Stimulated activated memory B cell treated with anti-CD40 and anti-IgM and Interleukin-4, amounts not matched to agents 10 μg/mL and 1 μg/mL and 100 μg/mL, for 72 hours (primary cell): Measurements from ENCODE around the gene TNS2.
"Not testable (repeated sequence)": the region's sequence is repeated elsewhere in the genome, so short reads cannot be mapped to it uniquely, and the experiment has no call there.

Experiments used
- ATAC-seq: fragments of 150-1000 bp; cut with Tn5 transposase; 2 replicates; pipeline ENCODE4 v1.10.0; 2021
- H3K27ac Mint-ChIP-seq: one replicate; pipeline ENCODE4 v1.8.0; 2022; ENCODE audit warnings: mild to moderate bottlenecking, mixed read lengths
- H3K27me3 Mint-ChIP-seq: one replicate; pipeline ENCODE4 v1.8.0; 2022; ENCODE audit warnings: mixed read lengths
- H3K36me3 Mint-ChIP-seq: one replicate; pipeline ENCODE4 v1.8.0; 2022; ENCODE audit warnings: mixed read lengths
- H3K4me1 Mint-ChIP-seq: one replicate; pipeline ENCODE4 v1.8.0; 2022; ENCODE audit warnings: mixed read lengths
- H3K4me3 Mint-ChIP-seq: one replicate; pipeline ENCODE4 v1.8.0; 2022; ENCODE audit warnings: mild to moderate bottlenecking, moderate library complexity, mixed read lengths
- H3K9me3 Mint-ChIP-seq: one replicate; pipeline ENCODE4 v1.8.0; 2022; ENCODE audit warnings: mixed read lengths

TNS2 gene

GRCh38 chr12:53086361-53086760, 36.5 kb downstream of the TNS2 start:
- H3K9me3 Mint-ChIP-seq: no peaks in the 10 kb centered on the region
- H3K27ac Mint-ChIP-seq: no peak overlapping the region
- H3K4me3 Mint-ChIP-seq: no peak overlapping the region
- H3K36me3 Mint-ChIP-seq: no peaks in the 10 kb centered on the region
- no peaks in the 10 kb centered on the region for H3K4me1 Mint-ChIP-seq
- peaks cover 31% of the 10 kb centered on the region for H3K27me3 Mint-ChIP-seq
- no peak for ATAC-seq

- Mint-ChIP-seq H3K9me3 (no peaks in the 10 kb centered on the region), H3K27ac (no peak overlapping the region), H3K4me3 (no peak overlapping the region)
These were observed 40.2 kb downstream of the TNS2 start for GRCh38 chr12:53090105-53090504.

DNA sequence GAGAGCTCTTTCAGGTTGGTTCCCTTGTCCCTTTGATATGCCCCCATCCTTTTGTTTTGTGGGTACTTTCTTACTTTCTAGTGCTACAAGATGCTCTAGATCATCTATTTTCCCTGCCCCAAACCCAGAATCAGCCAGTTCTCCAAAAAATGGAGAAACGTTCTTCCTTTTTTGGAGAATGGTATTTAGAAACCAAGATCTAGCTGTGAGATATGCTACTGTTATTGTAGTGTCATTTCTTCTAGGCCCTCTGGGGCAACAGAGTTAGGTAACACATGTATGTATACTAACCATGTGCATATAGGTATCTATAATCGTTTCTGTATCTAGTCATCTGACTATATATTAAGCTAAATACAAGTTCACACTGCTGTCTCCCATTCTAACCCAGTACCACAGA, 40.7 kb downstream of the TNS2 start:
- Mint-ChIP-seq H3K4me1 (no peaks in the 10 kb centered on the region), H3K36me3 (no peaks in the 10 kb centered on the region), H3K9me3 (no peaks in the 10 kb centered on the region), H3K27ac (no peak overlapping the region), H3K4me3 (no peak overlapping the region), H3K27me3 (peaks cover 35% of the 10 kb centered on the region)
- ATAC-seq: no peak

More at GRCh38 chr12:53090105-53090504, 40.2 kb downstream of the TNS2 start:
- Mint-ChIP-seq H3K4me1 (no peaks in the 10 kb centered on the region), H3K27me3 (peaks cover 38% of the 10 kb centered on the region), H3K36me3 (no peaks in the 10 kb centered on the region)
- no peak for ATAC-seq

GRCh38 chr12:53091756-53092155, 41.9 kb downstream of the TNS2 start:
- peaks cover under 1% of the 10 kb centered on the region for H3K4me1 Mint-ChIP-seq
- H3K4me3 Mint-ChIP-seq: no peak overlapping the region
- H3K27me3 Mint-ChIP-seq: peaks cover 34% of the 10 kb centered on the region
- H3K36me3 Mint-ChIP-seq: no peaks in the 10 kb centered on the region
- no peak overlapping the region for H3K27ac Mint-ChIP-seq
- ATAC-seq: no peak
- no peaks in the 10 kb centered on the region for H3K9me3 Mint-ChIP-seq

DNA sequence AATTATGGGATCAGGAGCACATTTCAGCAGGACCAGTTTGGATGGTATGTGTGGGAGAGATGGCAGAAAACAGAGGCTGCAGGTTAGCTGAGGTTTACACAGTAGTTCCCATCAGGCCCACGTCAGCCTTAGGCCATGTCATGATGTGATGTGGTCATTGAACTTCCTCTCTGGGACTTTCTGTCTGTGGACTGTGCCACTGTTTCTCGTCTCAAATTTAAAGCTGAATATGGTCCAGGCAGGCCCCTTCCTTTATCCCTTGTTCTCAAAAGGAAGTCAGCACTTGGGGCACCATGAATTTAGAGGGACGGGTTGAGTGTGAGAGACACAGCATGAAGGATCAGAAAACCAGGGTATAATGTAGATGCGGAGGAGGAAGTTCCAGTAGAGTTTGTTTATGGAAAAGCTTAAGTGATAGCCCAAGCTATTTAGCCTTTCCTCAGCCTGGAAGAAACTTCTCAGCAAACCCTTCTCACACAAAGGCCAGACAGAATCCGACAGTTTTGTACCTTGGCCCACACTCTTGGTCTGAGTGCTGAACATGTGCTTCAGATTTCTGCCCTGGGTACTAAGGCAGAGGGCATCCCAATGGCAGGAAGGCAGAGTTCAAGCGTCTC, 44.0 kb downstream of the TNS2 start:
- peaks cover 35% of the 10 kb centered on the region for H3K27me3 Mint-ChIP-seq
- peak; percentile 45 for ATAC-seq
- H3K4me3 Mint-ChIP-seq: no peak overlapping the region
- no peaks in the 10 kb centered on the region for H3K9me3 Mint-ChIP-seq
- H3K4me1 Mint-ChIP-seq: peaks cover 21% of the 10 kb centered on the region
- H3K27ac Mint-ChIP-seq: no peak overlapping the region
- no peaks in the 10 kb centered on the region for H3K36me3 Mint-ChIP-seq

- no peaks in the 10 kb centered on the region for H3K9me3 Mint-ChIP-seq
- H3K4me1 Mint-ChIP-seq: peaks cover 26% of the 10 kb centered on the region
- no peak for ATAC-seq
- peaks cover 35% of the 10 kb centered on the region for H3K27me3 Mint-ChIP-seq
- H3K4me3 Mint-ChIP-seq: no peak overlapping the region
- H3K27ac Mint-ChIP-seq: no peak overlapping the region
- H3K36me3 Mint-ChIP-seq: no peaks in the 10 kb centered on the region
These were observed 44.5 kb downstream of the TNS2 start for GRCh38 chr12:53094394-53094787.

GRCh38 chr12:53094796-53095595, 45.1 kb downstream of the TNS2 start:
- H3K36me3 Mint-ChIP-seq, H3K4me3 Mint-ChIP-seq, H3K27ac Mint-ChIP-seq, ATAC-seq, H3K9me3 Mint-ChIP-seq: not testable (repeated sequence)
- H3K27me3 Mint-ChIP-seq: peaks cover 35% of the 10 kb centered on the region
- peaks cover 27% of the 10 kb centered on the region for H3K4me1 Mint-ChIP-seq

GRCh38 chr12:53095596-53095895, 45.7 kb downstream of the TNS2 start:
- H3K4me3 Mint-ChIP-seq, H3K27ac Mint-ChIP-seq, H3K36me3 Mint-ChIP-seq, H3K9me3 Mint-ChIP-seq, ATAC-seq: not testable (repeated sequence)
- peaks cover 27% of the 10 kb centered on the region for H3K4me1 Mint-ChIP-seq
- H3K27me3 Mint-ChIP-seq: peaks cover 30% of the 10 kb centered on the region

DNA sequence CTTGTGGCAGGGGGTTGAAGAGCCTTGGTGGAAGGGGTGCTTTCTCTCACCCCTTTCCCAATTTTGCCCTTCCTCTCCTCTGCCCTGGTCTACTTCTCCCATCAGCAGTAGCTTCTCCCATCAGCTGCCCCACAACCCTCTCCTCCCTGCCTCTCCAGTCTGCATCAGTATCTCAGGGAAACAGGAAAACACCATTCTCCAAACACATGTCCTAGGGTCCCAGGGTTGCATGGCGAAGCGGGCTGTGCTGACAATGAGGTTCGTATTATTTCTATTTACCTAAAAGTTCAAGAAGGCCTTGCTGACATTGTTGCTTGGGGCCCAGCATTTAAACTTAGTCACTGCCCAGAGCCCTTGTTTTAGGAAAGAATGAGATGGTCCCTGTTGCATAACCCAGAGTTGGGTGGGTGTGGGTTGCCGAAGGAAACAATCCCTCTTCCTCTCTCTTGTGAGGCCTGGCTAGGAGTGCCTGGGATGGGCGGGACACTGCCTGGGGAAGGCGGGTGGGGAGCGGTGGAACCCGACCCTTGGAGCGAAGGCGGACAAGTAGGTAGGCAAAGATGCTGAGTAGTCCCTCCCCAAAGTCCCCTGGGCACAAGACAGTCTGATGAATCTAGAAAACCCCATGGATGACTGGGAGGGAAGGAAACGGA, 46.4 kb downstream of the TNS2 start:
- Mint-ChIP-seq H3K27me3 (peaks cover 24% of the 10 kb centered on the region), H3K9me3 (no peaks in the 10 kb centered on the region), H3K4me3 (no peak overlapping the region), H3K36me3 (no peaks in the 10 kb centered on the region), H3K4me1 (peaks cover 27% of the 10 kb centered on the region), H3K27ac (no peak overlapping the region)
- ATAC-seq: no peak

- no peak for ATAC-seq
- Mint-ChIP-seq H3K27me3 (peaks cover 18% of the 10 kb centered on the region), H3K9me3 (no peaks in the 10 kb centered on the region), H3K27ac (peak overlapping the region; percentile 44), H3K4me1 (peaks cover 27% of the 10 kb centered on the region), H3K4me3 (peak overlapping the region; percentile 69), H3K36me3 (no peaks in the 10 kb centered on the region)
These were observed 46.9 kb downstream of the TNS2 start for GRCh38 chr12:53096759-53097158.

- ATAC-seq: no peak
- Mint-ChIP-seq H3K27me3 (peaks cover 15% of the 10 kb centered on the region), H3K4me1 (peaks cover 30% of the 10 kb centered on the region), H3K9me3 (no peaks in the 10 kb centered on the region), H3K27ac (peak overlapping the region; percentile 44), H3K36me3 (no peaks in the 10 kb centered on the region), H3K4me3 (peak overlapping the region; percentile 69)
These were observed 47.3 kb downstream of the TNS2 start for GRCh38 chr12:53097207-53097563.

DNA sequence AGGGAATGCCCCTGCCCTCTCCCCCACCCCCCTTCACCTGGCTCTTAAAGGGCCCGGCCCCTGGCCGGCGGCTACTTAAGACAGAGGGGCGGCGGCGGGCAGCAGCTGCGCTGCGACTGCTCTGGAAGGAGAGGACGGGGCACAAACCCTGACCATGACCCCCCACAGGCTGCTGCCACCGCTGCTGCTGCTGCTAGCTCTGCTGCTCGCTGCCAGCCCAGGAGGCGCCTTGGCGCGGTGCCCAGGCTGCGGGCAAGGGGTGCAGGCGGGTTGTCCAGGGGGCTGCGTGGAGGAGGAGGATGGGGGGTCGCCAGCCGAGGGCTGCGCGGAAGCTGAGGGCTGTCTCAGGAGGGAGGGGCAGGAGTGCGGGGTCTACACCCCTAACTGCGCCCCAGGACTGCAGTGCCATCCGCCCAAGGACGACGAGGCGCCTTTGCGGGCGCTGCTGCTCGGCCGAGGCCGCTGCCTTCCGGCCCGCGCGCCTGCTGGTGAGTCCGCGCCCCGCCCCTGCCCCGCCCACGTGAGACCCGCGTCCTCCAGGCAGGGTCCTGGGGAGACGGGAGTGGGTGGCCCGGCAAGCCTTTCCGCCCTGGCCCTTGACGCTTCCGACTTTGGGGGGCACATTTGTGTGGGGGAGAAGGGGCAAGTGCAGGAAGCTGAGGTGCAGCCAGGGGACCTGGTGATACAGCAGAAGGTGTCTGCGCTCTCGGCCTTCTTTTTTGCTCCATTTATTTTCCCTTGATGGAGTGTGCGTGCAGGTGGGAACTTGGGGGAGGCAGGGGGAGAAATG, 47.9 kb downstream of the TNS2 start, which contains the start of gene IGFBP6:
Gene IGFBP6, plus strand, starts transcription at position 104 of the 790 bp plus-strand sequence. Its CDS starts 51 bp downstream, at position 155.
- Mint-ChIP-seq H3K9me3 (no peaks in the 10 kb centered on the region), H3K27ac (peak within 1 kb of the TSS; percentile 44), H3K4me1 (peaks cover 36% of the 10 kb centered on the region), H3K27me3 (peaks cover 15% of the 10 kb centered on the region), H3K4me3 (peak within 1 kb of the TSS; percentile 69), H3K36me3 (no peaks in the 10 kb centered on the region)
- ATAC-seq: peak; percentile 75

DNA sequence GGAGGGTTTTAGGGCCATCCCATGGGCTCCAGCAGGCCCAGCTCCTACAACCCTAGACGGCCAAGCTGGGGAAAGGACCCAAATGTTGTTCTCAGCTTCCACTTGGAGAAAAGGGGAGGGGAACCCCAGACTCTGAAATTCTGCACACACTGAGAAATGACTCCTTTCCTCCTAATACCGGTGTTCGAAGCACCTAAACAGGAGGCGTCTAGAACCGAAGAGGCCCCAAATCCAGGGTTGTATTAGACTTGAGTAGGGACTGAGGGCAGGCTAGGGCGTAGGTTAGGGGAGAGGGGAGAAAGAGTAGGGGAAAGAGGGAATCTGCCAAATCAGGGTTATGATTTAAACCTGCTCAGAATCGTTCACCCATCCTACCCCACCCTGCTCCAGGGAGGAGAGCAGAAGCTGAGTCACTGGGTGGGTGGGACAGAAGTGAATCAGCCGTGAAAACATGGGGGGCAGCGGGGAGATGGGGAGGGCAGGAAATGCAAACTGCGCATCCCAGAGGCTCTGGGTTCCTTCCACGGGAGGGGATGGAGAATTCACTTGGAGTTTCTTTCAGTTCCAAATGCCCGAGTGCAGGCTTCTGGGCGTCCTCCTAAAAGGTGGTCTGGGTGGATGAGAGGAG, 48.6 kb downstream of the TNS2 start:
- Mint-ChIP-seq H3K27me3 (peaks cover 15% of the 10 kb centered on the region), H3K4me3 (peak overlapping the region; percentile 69), H3K27ac (peak overlapping the region; percentile 44), H3K9me3 (no peaks in the 10 kb centered on the region), H3K36me3 (no peaks in the 10 kb centered on the region), H3K4me1 (peaks cover 43% of the 10 kb centered on the region)
- ATAC-seq: no peak

- peak; percentile 47 for ATAC-seq
- H3K9me3 Mint-ChIP-seq: no peaks in the 10 kb centered on the region
- no peak overlapping the region for H3K27ac Mint-ChIP-seq
- peaks cover 51% of the 10 kb centered on the region for H3K4me1 Mint-ChIP-seq
- no peak overlapping the region for H3K4me3 Mint-ChIP-seq
- peaks cover 15% of the 10 kb centered on the region for H3K27me3 Mint-ChIP-seq
- no peaks in the 10 kb centered on the region for H3K36me3 Mint-ChIP-seq
These were observed 49.4 kb downstream of the TNS2 start for GRCh38 chr12:53099071-53099882.
